Loucy (cell line): ENCODE data around the gene KRT3.

Source experiments
- EZH2phosphoT487 ChIP-seq: fragments of 200-600 bp; IDR thresholded peaks from 2 replicates; pipeline ENCODE4 v1.6.1; 2018; ENCODE audit warnings: antibody characterized with exemption, mild to moderate bottlenecking, moderate library complexity, borderline replicate concordance
- TF ChIP-seq, protein P1 (sequence below): fragments of 200-600 bp; sonication (generic); conservative IDR thresholded peaks from 2 replicates; pipeline ENCODE4 v1.5.1; 2014; ENCODE audit warnings: mild to moderate bottlenecking, antibody characterized with exemption, low read length

DNA sequence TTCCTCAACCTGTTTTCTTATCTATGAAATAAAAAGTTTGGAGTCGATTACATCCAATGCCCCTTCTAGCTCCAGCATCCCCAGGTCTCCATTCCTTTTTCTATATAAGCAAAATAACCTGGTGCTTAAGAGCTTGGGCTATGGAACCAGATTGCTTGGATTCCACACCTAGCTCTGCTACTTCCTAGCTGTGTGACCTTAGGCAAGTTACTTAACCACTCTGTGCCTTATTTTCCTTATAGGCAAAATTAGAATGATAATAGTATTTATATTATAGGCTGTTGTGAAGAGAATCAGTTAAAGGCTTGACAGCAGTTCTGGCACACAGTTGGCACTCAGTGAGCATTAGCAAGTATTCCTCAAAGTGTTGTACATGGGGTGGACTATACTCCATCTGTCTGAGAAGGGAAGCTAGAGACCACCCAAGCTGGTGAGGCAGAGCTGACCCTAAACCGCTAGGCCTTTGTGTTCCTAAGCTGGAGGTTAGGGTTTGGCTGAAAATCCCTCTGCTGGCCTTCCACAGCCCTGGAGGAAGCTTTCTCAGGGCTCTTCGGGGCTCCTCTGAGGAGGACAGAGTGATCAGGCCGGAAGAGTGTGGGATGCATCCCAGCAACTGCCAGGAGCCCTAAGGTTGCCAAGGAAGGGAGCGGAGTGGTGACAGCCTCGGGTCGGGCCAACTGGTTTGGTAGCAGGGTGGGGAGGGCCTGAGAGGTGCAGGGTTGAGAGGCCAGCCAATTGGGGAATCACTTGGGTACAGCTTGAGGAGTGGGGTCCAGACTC, 24.0 kb upstream of the KRT3 start:
- TF ChIP-seq, protein P1, sequence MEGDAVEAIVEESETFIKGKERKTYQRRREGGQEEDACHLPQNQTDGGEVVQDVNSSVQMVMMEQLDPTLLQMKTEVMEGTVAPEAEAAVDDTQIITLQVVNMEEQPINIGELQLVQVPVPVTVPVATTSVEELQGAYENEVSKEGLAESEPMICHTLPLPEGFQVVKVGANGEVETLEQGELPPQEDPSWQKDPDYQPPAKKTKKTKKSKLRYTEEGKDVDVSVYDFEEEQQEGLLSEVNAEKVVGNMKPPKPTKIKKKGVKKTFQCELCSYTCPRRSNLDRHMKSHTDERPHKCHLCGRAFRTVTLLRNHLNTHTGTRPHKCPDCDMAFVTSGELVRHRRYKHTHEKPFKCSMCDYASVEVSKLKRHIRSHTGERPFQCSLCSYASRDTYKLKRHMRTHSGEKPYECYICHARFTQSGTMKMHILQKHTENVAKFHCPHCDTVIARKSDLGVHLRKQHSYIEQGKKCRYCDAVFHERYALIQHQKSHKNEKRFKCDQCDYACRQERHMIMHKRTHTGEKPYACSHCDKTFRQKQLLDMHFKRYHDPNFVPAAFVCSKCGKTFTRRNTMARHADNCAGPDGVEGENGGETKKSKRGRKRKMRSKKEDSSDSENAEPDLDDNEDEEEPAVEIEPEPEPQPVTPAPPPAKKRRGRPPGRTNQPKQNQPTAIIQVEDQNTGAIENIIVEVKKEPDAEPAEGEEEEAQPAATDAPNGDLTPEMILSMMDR = no peak
- no peak for TF ChIP-seq EZH2phosphoT487
